Stimulated activated CD4-positive, alpha-beta T cell treated with anti-CD3 and anti-CD28 coated beads, Interleukin-1b, Interleukin-23, amount 100 ng/mL, for 1 hour (primary cell): ENCODE results near the gene STUM.

ENCODE experiments used
- DNase-seq, 2 donors: peaks; one replicate each; pipeline ENCODE4 v3.0.0-alpha.2; 2020; ENCODE audit warnings: low read depth in 2 of 2

The STUM gene

DNA sequence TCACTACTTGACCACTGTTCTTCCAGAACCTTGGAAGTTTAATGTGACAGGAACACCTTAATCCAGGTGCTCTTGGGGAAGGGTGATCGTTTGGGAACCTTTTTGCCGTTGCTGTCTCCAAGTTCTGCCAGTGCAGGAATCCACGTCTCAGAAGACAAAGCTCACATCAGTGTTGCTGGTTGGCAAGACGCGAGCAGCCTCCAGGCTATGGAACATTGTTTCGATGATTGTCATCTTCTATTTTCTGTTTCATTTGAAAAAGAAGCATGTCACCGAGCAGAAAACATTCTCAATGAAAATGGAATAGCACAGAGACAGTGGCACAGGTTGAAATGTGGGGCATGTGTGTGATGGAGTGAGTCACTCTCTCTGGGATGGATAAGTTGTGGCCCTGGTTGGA lies 11.7 kb downstream of the STUM start:
- no peak for DNase-seq

GRCh38 chr1:226562989-226563388 lies 14.4 kb downstream of the STUM start:
- no peak for DNase-seq

GRCh38 chr1:226563666-226564065 lies 15.1 kb downstream of the STUM start:
- DNase-seq = no peak

DNA sequence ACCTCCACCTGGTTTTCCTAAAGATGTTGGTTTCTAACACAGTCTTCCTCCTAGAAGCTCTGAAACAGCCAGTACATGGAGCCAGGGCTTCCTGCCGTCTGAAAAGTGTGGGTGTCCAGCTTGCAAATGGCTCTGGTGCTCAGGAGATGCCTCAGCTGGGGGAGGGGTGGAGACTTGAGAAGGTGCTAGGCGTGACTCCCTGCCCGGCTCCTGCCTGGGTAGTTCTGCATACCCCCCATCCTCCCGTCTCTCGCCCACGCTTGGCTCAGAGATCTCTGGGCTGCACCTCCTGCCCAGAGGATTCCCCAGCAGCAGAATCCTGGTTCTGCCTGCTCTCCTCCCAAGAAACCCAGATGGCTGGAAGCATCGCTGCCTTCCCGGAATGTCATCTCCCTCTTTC lies 16.9 kb downstream of the STUM start:
- DNase-seq = no peak

- DNase-seq = no peak
These were observed 17.7 kb downstream of the STUM start for GRCh38 chr1:226566234-226566633.

DNA sequence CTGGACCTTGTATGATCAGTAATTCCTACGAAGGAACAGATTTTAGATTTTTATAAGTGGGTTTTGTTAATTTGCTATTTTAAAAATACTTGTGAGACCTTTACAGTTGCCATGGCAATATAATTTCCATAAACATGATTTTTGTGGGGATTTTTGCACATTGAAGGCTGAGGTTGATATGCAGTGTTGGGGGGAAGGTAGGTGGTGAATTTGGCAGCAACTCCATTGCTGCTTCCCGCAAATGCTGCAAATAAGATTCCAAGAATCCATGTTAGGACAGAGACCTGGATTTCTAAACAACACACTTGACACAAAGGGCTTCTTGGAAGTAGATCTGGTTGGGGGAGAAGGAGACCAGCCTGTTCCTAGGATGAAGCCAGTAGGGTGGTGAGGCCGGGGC lies 18.2 kb downstream of the STUM start:
- DNase-seq = no peak

GRCh38 chr1:226568077-226568831 lies 19.7 kb downstream of the STUM start:
- DNase-seq = no peak

GRCh38 chr1:226568975-226569741 lies 20.6 kb downstream of the STUM start:
- no peak for DNase-seq

GRCh38 chr1:226569879-226570547 lies 21.4 kb downstream of the STUM start:
- no peak for DNase-seq

DNA sequence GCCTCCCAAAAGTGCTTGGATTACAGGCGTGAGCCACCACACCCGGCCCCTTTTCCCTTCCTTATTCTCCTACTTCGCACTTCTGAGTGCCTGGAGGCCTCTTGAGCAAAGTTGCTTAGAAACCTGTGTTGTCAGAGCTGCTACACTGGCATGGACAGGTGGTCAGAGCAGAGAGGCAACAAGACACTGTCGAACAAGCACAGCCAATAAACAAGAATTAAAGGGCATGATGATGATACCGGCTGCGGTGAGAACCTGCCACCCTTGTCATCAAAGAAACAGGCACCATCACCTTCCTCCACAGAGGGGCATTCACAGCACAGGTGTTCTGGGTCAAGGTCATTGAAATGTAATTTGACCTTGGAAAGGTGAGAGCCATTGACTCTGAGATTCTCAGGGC lies 23.3 kb downstream of the STUM start:
- no peak for DNase-seq

DNA sequence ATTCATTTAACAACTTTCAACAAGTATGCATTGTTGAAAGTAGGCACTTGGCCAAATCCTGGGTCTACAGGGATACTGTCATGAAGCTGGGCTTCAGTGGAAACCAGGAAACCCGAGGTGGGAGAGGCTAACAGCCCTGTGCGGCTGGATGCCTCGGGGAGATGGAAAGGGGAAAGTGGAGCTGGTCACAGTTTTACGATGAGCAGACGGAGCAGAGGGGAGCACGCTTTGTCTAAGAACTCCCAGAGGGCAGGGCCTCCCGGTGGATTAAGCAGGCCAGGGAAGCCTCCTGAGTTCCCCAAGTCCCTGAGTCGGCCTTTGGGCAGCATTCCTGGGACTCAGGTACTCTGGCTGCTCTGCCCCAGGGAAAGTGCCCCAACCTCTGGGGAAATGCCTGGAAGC lies 23.8 kb downstream of the STUM start:
- no peak for DNase-seq

- DNase-seq = no peak
These were observed 25.5 kb downstream of the STUM start for GRCh38 chr1:226574044-226574443.

DNA sequence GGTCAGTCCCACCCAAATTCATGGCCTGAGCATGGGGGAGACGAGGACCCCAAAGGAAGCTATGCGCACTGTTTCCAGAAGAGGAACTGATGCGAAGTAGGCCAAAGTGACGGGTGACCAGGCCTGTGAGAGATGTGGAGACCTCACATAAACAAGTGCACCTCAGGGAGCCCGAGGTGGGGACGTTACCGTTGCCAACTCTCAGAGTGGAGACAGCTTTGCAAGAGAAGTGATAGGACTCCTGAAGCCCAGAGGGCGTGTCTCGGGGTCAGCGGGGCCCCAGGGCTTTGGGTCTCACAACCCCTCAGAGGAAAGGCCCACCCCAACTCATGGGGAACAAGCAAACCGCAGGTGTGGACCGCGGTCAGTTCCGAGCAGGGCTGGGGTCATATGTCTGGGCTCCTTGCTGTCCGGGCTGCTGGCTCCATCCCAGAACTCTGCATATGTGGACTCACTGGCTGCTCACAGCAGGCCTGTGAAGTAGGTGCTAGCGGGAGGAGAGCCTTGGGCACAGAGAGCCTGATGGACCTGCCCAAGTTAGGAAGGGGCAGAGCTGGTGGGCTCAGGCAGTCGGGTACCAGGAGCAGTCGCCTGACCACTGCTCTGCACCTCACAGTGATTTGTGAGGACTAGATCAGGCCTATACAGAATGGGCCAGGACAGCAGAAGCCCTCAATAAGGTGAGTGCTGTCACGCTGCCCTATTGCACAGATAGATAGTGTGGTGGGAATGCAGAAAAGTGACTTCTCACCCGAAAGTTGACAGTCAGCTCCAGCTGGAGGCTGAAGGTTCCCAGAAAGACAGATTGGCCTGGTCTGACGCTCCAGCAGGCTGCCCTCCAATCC lies 26.2 kb downstream of the STUM start:
- no peak for DNase-seq

- no peak for DNase-seq
These were observed 26.8 kb downstream of the STUM start for GRCh38 chr1:226575436-226575720.

GRCh38 chr1:226575739-226576378 lies 27.3 kb downstream of the STUM start:
- DNase-seq = no peak

DNA sequence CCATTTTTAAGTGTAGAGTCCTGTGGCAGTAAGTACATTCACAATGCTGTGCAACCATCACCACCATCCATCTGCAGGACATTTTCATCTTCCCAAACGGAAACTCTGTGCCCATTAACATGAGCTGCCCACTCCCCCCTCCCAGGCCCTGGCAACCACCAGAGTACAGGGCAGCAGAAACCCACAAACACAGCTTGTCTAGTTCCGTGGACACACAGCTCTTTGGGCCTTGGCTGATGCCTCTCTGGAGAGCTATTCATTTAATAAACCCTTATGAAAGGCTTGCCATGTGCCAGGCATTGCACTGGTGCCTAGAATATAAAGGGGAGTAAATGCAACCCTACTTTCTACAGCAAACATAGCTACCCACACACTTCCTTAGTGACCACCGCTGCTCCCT lies 28.0 kb downstream of the STUM start:
- no peak for DNase-seq

DNA sequence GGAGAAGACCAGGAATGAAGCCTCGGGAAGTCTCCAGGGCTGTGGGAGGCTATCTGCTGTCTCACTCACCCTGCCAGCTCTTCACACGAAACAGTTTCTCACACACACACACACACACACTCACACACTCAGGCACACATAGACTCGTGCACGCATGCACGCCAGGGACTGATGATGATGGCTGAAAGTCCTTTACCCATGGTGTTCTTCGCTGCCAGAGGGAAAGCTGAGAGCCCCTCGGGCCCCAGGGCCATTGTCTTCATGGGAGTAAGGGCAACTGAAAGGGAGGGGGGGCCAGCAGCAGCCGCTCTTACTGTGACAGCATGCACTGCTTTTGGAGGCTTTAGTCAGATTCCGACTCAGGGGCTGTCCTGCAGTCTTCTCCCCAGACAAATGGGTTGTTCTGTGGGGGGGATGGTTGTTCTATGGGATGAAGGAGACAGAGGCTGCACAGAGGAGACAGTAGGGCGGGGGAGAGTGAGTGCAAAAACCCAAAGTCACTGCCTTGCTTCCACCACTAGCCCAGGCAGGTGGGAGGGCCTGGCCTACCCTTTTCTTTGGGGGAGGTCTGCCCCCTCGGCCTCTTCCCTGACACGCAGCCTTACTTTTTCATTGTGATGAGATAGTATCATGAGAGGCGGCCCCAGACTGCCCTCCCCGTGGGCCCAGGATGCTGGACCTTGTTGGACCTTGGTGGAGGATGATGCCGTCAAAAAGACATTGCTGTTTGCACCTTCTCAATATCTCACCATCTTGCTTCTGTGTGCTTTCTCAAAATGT lies 29.0 kb downstream of the STUM start:
- DNase-seq = no peak

DNA sequence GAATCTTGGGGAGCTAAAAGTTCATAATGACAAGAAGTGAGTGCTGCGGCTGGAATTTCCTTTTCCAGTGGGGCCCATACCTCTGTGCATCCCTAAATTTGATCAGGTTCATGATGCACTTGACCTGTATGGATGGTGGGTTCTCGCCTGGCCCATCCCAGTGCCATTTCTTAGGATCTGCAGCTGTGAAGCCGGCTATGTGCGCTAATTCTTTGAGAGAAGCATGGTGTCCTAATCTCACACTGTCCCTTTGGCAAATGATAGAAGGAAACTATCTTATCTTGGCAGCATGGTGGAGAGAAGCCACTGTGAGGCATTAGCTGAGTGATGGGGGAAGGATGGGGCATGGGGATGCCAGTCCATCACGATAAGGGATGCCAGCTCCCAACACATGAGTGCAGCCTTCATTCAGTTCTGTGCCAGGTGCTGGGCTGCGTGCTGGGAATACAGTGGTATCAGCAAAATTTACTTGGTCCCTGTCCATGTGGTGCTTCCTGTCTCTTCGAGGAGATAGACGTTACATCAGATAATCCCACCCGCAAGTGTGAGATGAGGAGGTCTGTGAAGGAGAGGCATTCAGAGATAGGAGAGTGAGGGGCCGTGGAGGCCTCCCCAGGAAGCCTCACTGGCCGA lies 30.5 kb downstream of the STUM start:
- DNase-seq = no peak

DNA sequence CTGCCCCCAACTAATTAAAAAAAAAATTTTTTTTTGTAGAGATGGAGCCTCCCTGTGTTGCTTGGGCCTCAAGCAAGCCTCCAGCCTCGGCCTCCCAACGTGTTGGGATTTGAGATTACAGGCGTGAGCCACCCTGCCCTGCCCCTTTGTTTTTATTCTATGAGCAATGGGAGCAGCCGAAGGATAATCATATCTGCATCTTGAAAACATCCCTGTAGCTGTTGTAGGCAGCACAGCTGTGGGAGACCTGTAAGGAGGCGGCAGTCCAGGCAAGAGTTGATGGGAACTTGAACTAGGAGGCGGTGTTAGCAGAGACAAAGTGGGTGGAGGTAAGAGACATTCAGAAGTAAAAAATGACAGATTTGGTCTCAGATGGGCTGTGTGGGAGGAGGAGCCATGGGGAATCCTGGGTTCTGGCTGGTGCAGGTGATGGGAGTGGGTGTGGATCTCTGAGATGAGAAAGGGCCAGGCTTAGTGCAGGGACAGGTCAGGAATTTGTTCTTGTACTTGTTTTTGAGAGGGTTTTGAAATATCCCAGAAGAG lies 31.3 kb downstream of the STUM start:
- DNase-seq = no peak

DNA sequence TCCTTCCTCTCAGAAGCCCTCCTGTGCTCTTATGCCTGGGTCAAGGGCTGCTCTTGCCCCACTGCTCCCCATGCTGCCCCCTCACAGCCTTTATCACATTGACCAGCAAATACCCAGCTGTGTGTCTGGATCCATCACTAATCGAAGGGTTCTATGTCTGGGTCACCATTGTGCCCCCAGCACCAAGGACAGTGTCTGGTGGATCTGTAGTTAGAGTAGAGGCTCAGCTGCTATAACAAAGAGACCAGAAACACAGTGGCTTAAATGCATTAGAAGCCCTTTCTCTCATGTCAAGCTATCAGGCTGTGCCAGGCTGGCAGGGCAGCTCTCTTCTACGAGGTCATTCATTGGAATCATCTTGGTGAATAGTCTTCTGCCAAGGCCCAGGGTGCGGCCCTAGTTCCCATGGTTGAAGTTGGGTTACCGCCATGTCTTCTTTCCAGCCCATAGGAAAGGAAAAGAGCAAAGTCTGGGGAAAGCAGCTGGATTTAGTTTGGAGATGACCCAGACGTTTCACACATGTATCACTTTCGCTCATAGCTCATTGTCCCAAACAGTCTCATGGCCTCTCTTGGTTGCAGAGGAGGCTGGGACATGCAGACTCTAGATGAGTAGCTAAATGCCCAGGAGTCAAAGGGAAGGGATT lies 32.2 kb downstream of the STUM start:
- DNase-seq = no peak
